Ishikawa (cell line): ENCODE measurements around the gene NPAS3.

Experiments
- CEBPB ChIP-seq: IDR thresholded peaks from 2 replicates; pipeline ENCODE4 v1.6.1; 2012
- CREB1 ChIP-seq: IDR thresholded peaks from 2 replicates; pipeline ENCODE4 v1.6.1; 2012; ENCODE audit warnings: low read depth
- EGR1 ChIP-seq: IDR thresholded peaks from 2 replicates; pipeline ENCODE4 v1.6.1; 2012
- EP300 ChIP-seq: IDR thresholded peaks from 2 replicates; pipeline ENCODE4 v1.6.1; 2012; ENCODE audit warnings: borderline replicate concordance
- FOXM1 ChIP-seq: IDR thresholded peaks from 2 replicates; pipeline ENCODE4 v1.6.1; 2012; ENCODE audit warnings: low read depth, borderline replicate concordance
- MAX ChIP-seq: IDR thresholded peaks from 2 replicates; pipeline ENCODE4 v1.6.1; 2012
- NFIC ChIP-seq: IDR thresholded peaks from 2 replicates; pipeline ENCODE4 v1.6.1; 2012
- RAD21 ChIP-seq: IDR thresholded peaks from 2 replicates; pipeline ENCODE4 v1.6.1; 2012; ENCODE audit warnings: low read depth
- TAF1 ChIP-seq: IDR thresholded peaks from 2 replicates; pipeline ENCODE4 v1.6.1; 2012; ENCODE audit warnings: low read depth, mild to moderate bottlenecking
- TCF12 ChIP-seq: IDR thresholded peaks from 2 replicates; pipeline ENCODE4 v1.6.1; 2012; ENCODE audit warnings: low read depth
- TEAD4 ChIP-seq: IDR thresholded peaks from 2 replicates; pipeline ENCODE4 v1.6.1; 2012
- YY1 ChIP-seq: IDR thresholded peaks from 2 replicates; pipeline ENCODE4 v1.6.1; 2012; ENCODE audit warnings: low read depth
- ZBTB7A ChIP-seq: IDR thresholded peaks from 2 replicates; pipeline ENCODE4 v1.6.1; 2012; ENCODE audit warnings: low read depth
- TF ChIP-seq, protein P1 (sequence below): IDR thresholded peaks from 2 replicates; pipeline ENCODE4 v1.6.1; 2012; ENCODE audit warnings: low read depth, mild to moderate bottlenecking
- TF ChIP-seq, protein P2 (sequence below): IDR thresholded peaks from 2 replicates; pipeline ENCODE4 v1.6.1; 2012

The NPAS3 gene

DNA sequence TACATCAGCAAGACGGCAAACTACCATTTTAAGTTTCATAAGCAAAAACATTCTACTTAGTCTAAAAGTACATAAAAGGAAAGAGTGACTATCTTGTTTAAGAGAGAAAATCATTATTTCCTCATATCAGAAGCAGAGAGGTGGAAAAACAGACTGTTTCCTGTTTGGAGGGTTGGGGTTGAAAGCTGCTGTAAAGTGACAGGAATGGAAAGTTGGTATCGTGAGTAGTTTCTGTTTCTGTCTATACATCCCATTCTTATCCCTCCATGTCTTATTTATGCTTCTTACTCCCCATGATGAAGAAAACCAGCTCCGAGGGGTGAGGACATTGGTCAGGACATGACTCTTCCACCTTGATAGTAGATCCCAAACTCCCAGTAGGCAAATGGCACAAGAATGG is 795.7 kb downstream of the NPAS3 start:
- TF ChIP-seq TAF1 (no peak), ZBTB7A (no peak), TCF12 (no peak), EP300 (no peak), RAD21 (no peak), CEBPB (no peak), MAX (no peak), CREB1 (no peak), FOXM1 (no peak), NFIC (no peak)
- TF ChIP-seq, protein P1, sequence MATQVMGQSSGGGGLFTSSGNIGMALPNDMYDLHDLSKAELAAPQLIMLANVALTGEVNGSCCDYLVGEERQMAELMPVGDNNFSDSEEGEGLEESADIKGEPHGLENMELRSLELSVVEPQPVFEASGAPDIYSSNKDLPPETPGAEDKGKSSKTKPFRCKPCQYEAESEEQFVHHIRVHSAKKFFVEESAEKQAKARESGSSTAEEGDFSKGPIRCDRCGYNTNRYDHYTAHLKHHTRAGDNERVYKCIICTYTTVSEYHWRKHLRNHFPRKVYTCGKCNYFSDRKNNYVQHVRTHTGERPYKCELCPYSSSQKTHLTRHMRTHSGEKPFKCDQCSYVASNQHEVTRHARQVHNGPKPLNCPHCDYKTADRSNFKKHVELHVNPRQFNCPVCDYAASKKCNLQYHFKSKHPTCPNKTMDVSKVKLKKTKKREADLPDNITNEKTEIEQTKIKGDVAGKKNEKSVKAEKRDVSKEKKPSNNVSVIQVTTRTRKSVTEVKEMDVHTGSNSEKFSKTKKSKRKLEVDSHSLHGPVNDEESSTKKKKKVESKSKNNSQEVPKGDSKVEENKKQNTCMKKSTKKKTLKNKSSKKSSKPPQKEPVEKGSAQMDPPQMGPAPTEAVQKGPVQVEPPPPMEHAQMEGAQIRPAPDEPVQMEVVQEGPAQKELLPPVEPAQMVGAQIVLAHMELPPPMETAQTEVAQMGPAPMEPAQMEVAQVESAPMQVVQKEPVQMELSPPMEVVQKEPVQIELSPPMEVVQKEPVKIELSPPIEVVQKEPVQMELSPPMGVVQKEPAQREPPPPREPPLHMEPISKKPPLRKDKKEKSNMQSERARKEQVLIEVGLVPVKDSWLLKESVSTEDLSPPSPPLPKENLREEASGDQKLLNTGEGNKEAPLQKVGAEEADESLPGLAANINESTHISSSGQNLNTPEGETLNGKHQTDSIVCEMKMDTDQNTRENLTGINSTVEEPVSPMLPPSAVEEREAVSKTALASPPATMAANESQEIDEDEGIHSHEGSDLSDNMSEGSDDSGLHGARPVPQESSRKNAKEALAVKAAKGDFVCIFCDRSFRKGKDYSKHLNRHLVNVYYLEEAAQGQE, result no peak

DNA sequence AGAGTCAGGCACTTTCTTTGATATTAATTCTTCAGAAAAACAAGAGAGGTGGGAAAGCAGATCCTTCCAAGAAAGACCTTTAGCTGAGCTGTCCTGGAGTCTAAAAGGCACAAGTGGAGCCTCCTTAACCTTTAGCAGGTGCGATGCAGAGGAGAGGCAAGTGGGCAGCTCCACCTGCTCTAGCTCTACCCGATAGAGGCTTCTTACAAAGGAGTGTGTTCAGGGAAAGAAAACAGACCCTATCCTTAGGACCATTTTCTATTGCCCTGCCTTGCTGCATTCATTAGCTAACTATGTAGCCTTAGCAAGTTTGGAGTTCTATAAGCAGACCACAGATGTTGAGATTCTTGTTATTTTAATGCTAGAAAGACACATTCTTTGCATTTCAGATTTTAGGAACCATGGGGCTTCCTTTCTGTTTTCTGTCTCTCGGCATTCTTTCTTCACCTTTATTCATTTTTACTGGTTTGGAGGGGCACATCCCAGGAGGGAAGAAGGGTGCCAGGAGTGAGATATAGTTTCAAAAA is 797.7 kb downstream of the NPAS3 start:
- TF ChIP-seq NFIC, result no peak
- TF ChIP-seq RAD21, result no peak
- TF ChIP-seq CEBPB, result no peak
- TF ChIP-seq FOXM1, result no peak
- TF ChIP-seq ZBTB7A, result no peak

DNA sequence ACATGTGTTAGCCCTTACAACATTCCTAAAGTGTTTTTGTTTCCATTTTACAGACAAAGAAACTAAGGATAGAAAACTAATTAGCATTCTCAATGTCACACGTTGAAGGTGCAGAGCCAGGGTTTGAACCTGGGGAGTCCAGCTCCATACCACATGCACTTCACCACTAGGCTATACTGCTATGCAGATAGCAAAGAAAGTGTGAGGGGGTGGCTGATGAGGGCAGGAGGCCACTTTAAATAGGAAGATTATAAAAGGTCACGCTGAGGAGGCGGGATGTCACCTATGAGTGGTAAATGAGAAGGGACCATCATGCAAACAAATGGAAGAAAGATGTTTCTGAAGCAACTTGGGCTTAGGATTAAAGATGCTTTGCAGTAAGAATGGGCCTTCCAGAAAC is 798.3 kb downstream of the NPAS3 start:
- TF ChIP-seq CEBPB (no peak), MAX (no peak), ZBTB7A (no peak), NFIC (no peak), TEAD4 (no peak)
- TF ChIP-seq, protein P1, result no peak

DNA sequence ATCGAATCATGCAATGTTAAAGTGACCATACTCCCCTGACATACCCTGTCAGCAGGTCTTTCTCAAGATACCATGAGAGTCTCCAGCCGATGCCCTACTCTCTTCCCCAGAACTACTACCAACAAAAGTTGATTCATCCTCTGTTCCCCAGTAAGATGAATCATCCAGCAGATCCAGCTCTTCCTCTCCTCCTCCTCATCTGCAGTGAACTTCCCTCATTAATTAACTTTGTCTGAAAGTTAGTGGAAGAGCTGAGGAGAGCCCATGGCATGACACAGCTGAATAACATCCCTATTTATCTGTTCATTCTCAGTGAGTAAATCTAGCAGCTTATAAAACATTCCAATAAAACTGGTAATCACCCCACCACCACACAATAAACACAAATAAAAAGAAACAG is 798.8 kb downstream of the NPAS3 start:
- TF ChIP-seq EGR1, result no peak
- TF ChIP-seq TAF1, result no peak
- no peak for TF ChIP-seq FOXM1
- no peak for TF ChIP-seq CREB1
- no peak for TF ChIP-seq RAD21
- TF ChIP-seq ZBTB7A, result no peak

- TF ChIP-seq EP300, result no peak
- no peak for TF ChIP-seq ZBTB7A
- no peak for TF ChIP-seq TEAD4
- TF ChIP-seq NFIC, result no peak
Observed at GRCh38 chr14:33738029-33738428, 799.4 kb downstream of the NPAS3 start.

- TF ChIP-seq EGR1 (no peak), FOXM1 (no peak), MAX (no peak), TCF12 (no peak), TAF1 (no peak), EP300 (no peak), CEBPB (no peak), NFIC (no peak), YY1 (no peak), ZBTB7A (no peak)
- TF ChIP-seq, protein P1, result no peak
- TF ChIP-seq, protein P2, sequence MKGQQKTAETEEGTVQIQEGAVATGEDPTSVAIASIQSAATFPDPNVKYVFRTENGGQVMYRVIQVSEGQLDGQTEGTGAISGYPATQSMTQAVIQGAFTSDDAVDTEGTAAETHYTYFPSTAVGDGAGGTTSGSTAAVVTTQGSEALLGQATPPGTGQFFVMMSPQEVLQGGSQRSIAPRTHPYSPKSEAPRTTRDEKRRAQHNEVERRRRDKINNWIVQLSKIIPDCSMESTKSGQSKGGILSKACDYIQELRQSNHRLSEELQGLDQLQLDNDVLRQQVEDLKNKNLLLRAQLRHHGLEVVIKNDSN, result no peak
Observed at GRCh38 chr14:33738491-33738890, 799.8 kb downstream of the NPAS3 start.
